HG03175 (cell line): ENCODE data around the gene SLC12A7.

Experiments used
- ATAC-seq: cut with Tn5 transposase; IDR thresholded peaks from one replicate; pipeline ENCODE4 v1.9.1; 2021; ENCODE audit warnings: mild to moderate bottlenecking, moderate library complexity; ENCODE audit not compliant: unreplicated experiment

The SLC12A7 gene

GRCh38 chr5:1141834-1142233 is 30.0 kb upstream of the SLC12A7 start:
- no peak for ATAC-seq

GRCh38 chr5:1140818-1141189 is 28.9 kb upstream of the SLC12A7 start:
- ATAC-seq, result no peak

GRCh38 chr5:1140171-1140817 is 28.4 kb upstream of the SLC12A7 start:
- ATAC-seq, result no peak

GRCh38 chr5:1139331-1140170 is 27.7 kb upstream of the SLC12A7 start:
- ATAC-seq, result no peak

GRCh38 chr5:1138445-1139245 is 26.8 kb upstream of the SLC12A7 start:
- ATAC-seq, result no peak

GRCh38 chr5:1137567-1138444 is 25.9 kb upstream of the SLC12A7 start:
- no peak for ATAC-seq

GRCh38 chr5:1136814-1137213 is 25.0 kb upstream of the SLC12A7 start:
- ATAC-seq, result no peak

GRCh38 chr5:1135696-1136525 is 24.0 kb upstream of the SLC12A7 start:
- ATAC-seq, result no peak

- ATAC-seq, result peak; percentile 86
Observed at GRCh38 chr5:1134478-1134877, 22.6 kb upstream of the SLC12A7 start.

GRCh38 chr5:1133510-1134201 is 21.8 kb upstream of the SLC12A7 start:
- no peak for ATAC-seq

GRCh38 chr5:1133108-1133507 is 21.2 kb upstream of the SLC12A7 start:
- ATAC-seq, result no peak

- no peak for ATAC-seq
Observed at GRCh38 chr5:1132570-1132969, 20.7 kb upstream of the SLC12A7 start.

- no peak for ATAC-seq
Observed at GRCh38 chr5:1131726-1132125, 19.9 kb upstream of the SLC12A7 start.

GRCh38 chr5:1131191-1131621 is 19.3 kb upstream of the SLC12A7 start:
- no peak for ATAC-seq

- no peak for ATAC-seq
Observed at GRCh38 chr5:1130218-1130946, 18.5 kb upstream of the SLC12A7 start.

- ATAC-seq, result no peak
Observed at GRCh38 chr5:1129711-1130055, 17.8 kb upstream of the SLC12A7 start.

GRCh38 chr5:1128977-1129710 is 17.3 kb upstream of the SLC12A7 start:
- no peak for ATAC-seq
